Vagina (tissue), 2 donors: Measurements from ENCODE around the gene TMEM165. TPM values are rescaled to one million over a fixed set of nuclear protein-coding genes. Genes with fewer than 3 reads are reported as not detected.

ENCODE experiments used
- DNase-seq, 2 donors: peaks; one replicate each; pipeline ENCODE4 v3.0.0-alpha.2; 2017; ENCODE audit errors: extremely low spot score in 2 of 2
- H3K27ac ChIP-seq: fragments of 200-600 bp; sonication (generic); one replicate; pipeline ENCODE4 v1.5.1; 2019
- H3K27me3 ChIP-seq: fragments of 200-600 bp; sonication (generic); one replicate; pipeline ENCODE4 v1.5.1; 2019
- H3K36me3 ChIP-seq, 2 donors: fragments of 200-600 bp; sonication (generic); one replicate each; pipeline ENCODE4 v1.5.1; 2017 to 2019
- H3K4me1 ChIP-seq: fragments of 200-600 bp; sonication (generic); one replicate; pipeline ENCODE4 v1.5.1; 2019
- H3K4me3 ChIP-seq, 2 donors: fragments of 200-600 bp; sonication (generic); 1 replicate in 1 of 2; 2 replicates in 1 of 2; pipeline ENCODE4 v1.5.1; 2016 to 2019
- H3K9me3 ChIP-seq: fragments of 200-600 bp; sonication (generic); one replicate; pipeline ENCODE4 v1.5.1; 2019
- CTCF ChIP-seq, 3 experiments: fragments of 450-650 bp in 2 of 3; fragments of 200-600 bp in 1 of 3; sonication (generic) in 1 of 3; IDR thresholded peaks; one replicate each; pipeline ENCODE4 v1.5.1; 2017 to 2019; ENCODE audit warnings: antibody characterized with exemption in 3 of 3, mild to moderate bottlenecking in 2 of 3, moderate library complexity in 2 of 3
- POLR2A ChIP-seq, 2 donors: fragments of 450-650 bp; IDR thresholded peaks; one replicate each; pipeline ENCODE4 v1.6.1; 2017; ENCODE audit warnings: antibody characterized with exemption in 2 of 2, mild to moderate bottlenecking in 2 of 2, moderate library complexity in 2 of 2
- POLR2AphosphoS5 ChIP-seq, 2 donors: sonication (generic); formaldehyde crosslinking; IDR thresholded peaks; one replicate each; pipeline ENCODE4 v1.9.0; 2017; ENCODE audit warnings: antibody characterized with exemption in 2 of 2, mild to moderate bottlenecking in 2 of 2, low read depth in 1 of 2; ENCODE audit not compliant: insufficient read depth in 1 of 2
- intact Hi-C: fragments of 100-400 bp; cut with DNase I; formaldehyde crosslinking; loops from one replicate; pipeline ENCODE4 v1.15.1; 2023
- total RNA-seq: library from RNA; depleted of rRNA; stranded (reverse); fragments of >200 nt; gene quantifications from one replicate; pipeline ENCODE4 v1.2.3, GENCODE V29; 2016

The TMEM165 gene
- total RNA-seq, 1 donor from 2014 or later: 171 TPM

- Histone ChIP-seq H3K4me3 (no peak overlapping the region), H3K27ac (no peak overlapping the region), H3K36me3 (peaks cover 0 to 28% of the 10 kb centered on the region in 2 donors), H3K9me3 (no peaks in the 10 kb centered on the region), H3K27me3 (no peaks in the 10 kb centered on the region), H3K4me1 (no peaks in the 10 kb centered on the region)
- no peak for DNase-seq
- intact Hi-C loops: no loop called here
- no peak for TF ChIP-seq CTCF (IDR thresholded peaks at IDR 0.05)
- no peak for TF ChIP-seq POLR2AphosphoS5 (IDR thresholded peaks at IDR 0.05; ENCODE audit: insufficient read depth in 1 of 2, low read depth in 1 of 2)
- no peak for TF ChIP-seq POLR2A (IDR thresholded peaks at IDR 0.05)
Observed at GRCh38 chr4:55440786-55441185, 45.0 kb downstream of the TMEM165 start.

GRCh38 chr4:55442541-55442940 lies 46.8 kb downstream of the TMEM165 start:
- H3K36me3 ChIP-seq: peaks cover 0 to 32% of the 10 kb centered on the region in 2 donors
- TF ChIP-seq CTCF (IDR thresholded peaks at IDR 0.05): no peak
- TF ChIP-seq POLR2AphosphoS5 (IDR thresholded peaks at IDR 0.05; ENCODE audit: insufficient read depth in 1 of 2, low read depth in 1 of 2): no peak
- no peak for TF ChIP-seq POLR2A (IDR thresholded peaks at IDR 0.05)
- no peak overlapping the region for H3K27ac ChIP-seq
- no peaks in the 10 kb centered on the region for H3K27me3 ChIP-seq
- no peaks in the 10 kb centered on the region for H3K9me3 ChIP-seq
- no peak for DNase-seq
- H3K4me1 ChIP-seq: no peaks in the 10 kb centered on the region
- intact Hi-C loops: no loop called here
- no peak overlapping the region for H3K4me3 ChIP-seq

GRCh38 chr4:55444827-55445226 lies 49.1 kb downstream of the TMEM165 start:
- no peak for DNase-seq
- intact Hi-C loops: no loop called here
- no peaks in the 10 kb centered on the region for H3K4me1 ChIP-seq
- TF ChIP-seq CTCF (IDR thresholded peaks at IDR 0.05) (no peak), POLR2AphosphoS5 (IDR thresholded peaks at IDR 0.05; ENCODE audit: insufficient read depth in 1 of 2, low read depth in 1 of 2) (no peak), POLR2A (IDR thresholded peaks at IDR 0.05) (no peak)
- no peaks in the 10 kb centered on the region for H3K27me3 ChIP-seq
- H3K9me3 ChIP-seq: no peaks in the 10 kb centered on the region
- H3K36me3 ChIP-seq: peaks cover 0 to 46% of the 10 kb centered on the region in 2 donors
- no peak overlapping the region for H3K4me3 ChIP-seq
- H3K27ac ChIP-seq: no peak overlapping the region

GRCh38 chr4:55445921-55446577 lies 50.3 kb downstream of the TMEM165 start:
- TF ChIP-seq POLR2AphosphoS5 (IDR thresholded peaks at IDR 0.05; ENCODE audit: insufficient read depth in 1 of 2, low read depth in 1 of 2): no peak
- TF ChIP-seq CTCF (IDR thresholded peaks at IDR 0.05): no peak
- TF ChIP-seq POLR2A (IDR thresholded peaks at IDR 0.05): no peak
- intact Hi-C loops: no loop called here
- Histone ChIP-seq H3K4me1 (no peaks in the 10 kb centered on the region), H3K9me3 (no peaks in the 10 kb centered on the region), H3K4me3 (no peak overlapping the region), H3K36me3 (peaks cover 0 to 45% of the 10 kb centered on the region in 2 donors), H3K27me3 (no peaks in the 10 kb centered on the region), H3K27ac (no peak overlapping the region)
- no peak for DNase-seq

GRCh38 chr4:55446578-55446922 lies 50.8 kb downstream of the TMEM165 start:
- no peak overlapping the region for H3K4me3 ChIP-seq
- H3K9me3 ChIP-seq: no peaks in the 10 kb centered on the region
- H3K27me3 ChIP-seq: no peaks in the 10 kb centered on the region
- TF ChIP-seq CTCF (IDR thresholded peaks at IDR 0.05) (no peak), POLR2AphosphoS5 (IDR thresholded peaks at IDR 0.05; ENCODE audit: insufficient read depth in 1 of 2, low read depth in 1 of 2) (no peak), POLR2A (IDR thresholded peaks at IDR 0.05) (no peak)
- peaks cover 0 to 40% of the 10 kb centered on the region in 2 donors for H3K36me3 ChIP-seq
- H3K4me1 ChIP-seq: no peaks in the 10 kb centered on the region
- no peak for DNase-seq
- intact Hi-C loops: no loop called here
- no peak overlapping the region for H3K27ac ChIP-seq
